ENCODE measurements around the gene PIGU.
"Not testable (repeated sequence)": the region's sequence is repeated elsewhere in the genome, so short reads cannot be mapped to it uniquely, and the experiment has no call there.

The PIGU gene

DNA sequence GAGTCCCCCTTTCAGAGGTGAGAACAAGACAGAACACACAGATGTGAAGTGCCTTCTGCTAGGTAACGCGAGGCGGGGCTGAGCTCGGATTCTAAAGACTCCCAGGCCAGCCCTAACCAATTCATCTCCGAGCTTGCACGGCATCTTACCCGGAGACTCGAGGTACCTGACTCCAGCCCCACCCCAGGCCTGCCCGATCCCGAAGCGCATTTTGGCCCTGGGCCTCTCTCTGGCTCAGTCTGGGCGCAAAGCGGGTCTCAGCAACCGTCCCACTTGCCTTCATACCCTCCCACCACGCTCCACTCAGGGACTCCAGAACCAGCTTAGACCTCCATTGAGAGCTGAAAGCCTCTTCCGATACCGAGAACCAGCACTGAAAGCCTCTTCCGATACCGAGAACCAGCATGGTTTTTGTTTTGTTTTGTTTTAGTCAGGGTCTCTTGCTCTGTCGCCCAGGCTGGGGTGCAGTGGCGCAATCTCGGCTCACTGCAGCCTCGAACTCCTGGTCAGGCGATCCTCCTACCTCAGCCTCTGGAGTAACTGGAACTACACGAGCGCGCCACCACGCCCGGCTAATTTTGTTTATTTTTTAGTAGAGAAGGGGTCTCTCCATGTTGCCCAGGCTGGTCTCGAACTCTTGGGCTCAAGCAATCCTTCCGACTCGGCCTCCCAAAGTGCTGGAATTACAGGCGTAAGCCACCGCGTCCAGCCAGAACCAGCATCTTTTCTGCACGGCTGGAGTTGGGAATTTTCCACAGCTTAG lies 161.2 kb downstream of the PIGU start:
- Histone ChIP-seq H3K4me3 (peak overlapping the region; percentile 65 to 91 (median 84)), H3K36me3 (peaks cover 17 to 53% (median 33%) of the 10 kb centered on the region in 11 experiments; a peak in 21 of 22 replicates), H3K9ac (peak overlapping the region; percentile 86 to 95 (median 90)), H3K27me3 (no peaks in the 10 kb centered on the region), H3K4me1 (peaks cover 24 to 50% (median 34%) of the 10 kb centered on the region in 10 experiments), H3K9me3 (replicated peaks in 1 of 11) (no peaks in the 10 kb centered on the region), H3K27ac (peak overlapping the region; percentile 80 to 90 (median 87)), H4K20me1 (peaks cover 10 to 42% (median 32%) of the 10 kb centered on the region in 11 experiments; a peak in 18 of 22 replicates), H3K4me2 (peak overlapping the region; percentile 76 to 96 (median 90))
- TF ChIP-seq Cebpa-rat (IDR thresholded peaks at IDR 0.05): peak in 3 of 11 experiments; percentile 17 to 49 (median 19); a peak in 3 of 22 replicates

DNA sequence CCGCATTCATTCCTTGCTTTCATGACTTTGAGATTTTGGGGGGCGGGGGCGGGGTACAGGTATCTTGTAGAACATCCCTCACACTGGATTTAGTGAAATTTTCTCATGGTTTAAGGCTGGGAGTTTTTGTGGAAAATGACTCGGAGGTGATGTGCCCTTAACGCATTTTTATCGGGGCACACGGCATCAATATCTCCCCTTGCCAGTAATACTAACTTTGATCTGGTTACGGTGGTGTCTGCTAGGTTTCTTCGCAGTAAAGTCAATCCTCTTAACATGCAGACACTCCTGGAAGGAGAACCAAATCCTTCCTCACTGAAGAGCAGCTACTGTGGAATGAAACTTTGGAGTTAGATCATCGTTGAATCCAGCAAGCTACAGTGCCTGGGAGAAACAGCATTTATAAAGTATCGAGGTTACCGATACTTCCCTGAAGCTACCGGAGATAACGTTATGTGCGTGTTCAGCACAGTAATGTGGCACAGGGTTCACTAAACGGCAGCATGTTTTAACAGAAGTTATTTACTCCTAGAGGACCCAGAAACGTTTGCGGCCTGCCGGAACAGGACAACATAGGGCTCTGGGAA lies 161.9 kb downstream of the PIGU start:
- peak overlapping the region in 10 of 11 experiments; percentile 80 to 90 (median 88); a peak in 18 of 22 replicates for H3K27ac ChIP-seq

DNA sequence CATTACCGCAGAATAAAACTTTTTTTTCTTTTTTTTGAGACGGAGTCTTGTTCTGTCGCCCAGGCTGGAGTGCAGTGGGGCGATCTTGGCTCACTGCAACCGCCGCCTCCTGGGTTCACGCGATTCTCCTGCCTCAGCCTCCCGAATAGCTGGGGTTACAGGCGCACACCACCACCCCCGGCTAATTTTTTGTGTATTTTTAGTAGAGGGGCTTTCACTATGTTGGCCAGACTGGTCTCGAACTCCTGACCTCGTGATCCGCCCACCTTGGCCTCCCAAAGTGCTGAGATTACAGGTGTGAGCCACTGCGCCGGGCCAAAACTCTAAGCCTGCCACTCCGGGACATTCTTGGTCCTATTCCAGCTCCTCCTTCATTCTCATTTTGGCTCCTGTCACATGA lies 162.9 kb downstream of the PIGU start:
- not testable (repeated sequence) for H3K27me3 ChIP-seq; H3K4me3 ChIP-seq; H3K9me3 ChIP-seq (replicated peaks in 1 of 11); H3K27ac ChIP-seq
- H3K36me3 ChIP-seq: peaks cover 20 to 53% (median 37%) of the 10 kb centered on the region in 11 experiments
- H3K4me1 ChIP-seq: peaks cover 24 to 45% (median 32%) of the 10 kb centered on the region in 10 experiments
- H3K9ac ChIP-seq: peak overlapping the region in 1 of 11 experiments; percentile 92; a peak in 1 of 22 replicates
- H3K4me2 ChIP-seq: peak overlapping the region in 2 of 11 experiments; percentile 76 to 84; a peak in 3 of 22 replicates
- peaks cover 5 to 30% (median 15%) of the 10 kb centered on the region in 11 experiments; a peak in 13 of 22 replicates for H4K20me1 ChIP-seq

More for the DNA sequence above, 161.9 kb downstream of the PIGU start:
- peaks cover 9 to 35% (median 25%) of the 10 kb centered on the region in 11 experiments; a peak in 16 of 22 replicates for H4K20me1 ChIP-seq
- H3K9ac ChIP-seq: peak overlapping the region; percentile 86 to 95 (median 90)
- peaks cover 24 to 49% (median 34%) of the 10 kb centered on the region in 10 experiments for H3K4me1 ChIP-seq
- TF ChIP-seq Cebpa-rat (IDR thresholded peaks at IDR 0.05): no peak
- H3K4me2 ChIP-seq: peak overlapping the region; percentile 76 to 96 (median 90)
- H3K36me3 ChIP-seq: peaks cover 15 to 53% (median 35%) of the 10 kb centered on the region in 11 experiments; a peak in 21 of 22 replicates
- no peaks in the 10 kb centered on the region for H3K9me3 ChIP-seq (replicated peaks in 1 of 11)
- H3K27me3 ChIP-seq: no peaks in the 10 kb centered on the region
- H3K4me3 ChIP-seq: peak overlapping the region; percentile 65 to 91 (median 84)

DNA sequence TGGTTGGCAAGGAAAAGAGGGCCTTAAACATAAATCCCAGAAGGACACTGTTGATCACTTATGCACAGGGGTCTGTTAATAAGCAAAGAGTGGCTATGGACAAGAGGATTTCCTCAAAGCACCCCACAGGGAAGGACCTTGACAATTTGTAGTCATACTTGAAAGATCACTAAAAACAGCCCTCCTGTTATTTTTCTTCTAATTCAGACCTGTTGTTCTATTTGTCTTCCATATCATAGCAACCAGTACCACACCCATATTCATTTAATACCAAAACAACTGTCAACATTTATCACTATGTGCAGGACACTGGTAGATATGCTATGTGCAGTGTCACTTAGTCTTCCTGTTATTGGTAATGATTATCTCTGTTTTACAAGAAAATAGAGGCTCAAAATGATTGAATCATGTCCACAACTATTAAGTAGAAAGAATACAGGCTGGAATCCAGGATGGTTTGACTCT lies 163.9 kb downstream of the PIGU start:
- no peak overlapping the region for H3K4me2 ChIP-seq
- no peak for TF ChIP-seq Cebpa-rat (IDR thresholded peaks at IDR 0.05)
- H3K36me3 ChIP-seq: peaks cover 25 to 56% (median 42%) of the 10 kb centered on the region in 11 experiments
- no peaks in the 10 kb centered on the region for H3K27me3 ChIP-seq
- no peaks in the 10 kb centered on the region for H3K9me3 ChIP-seq (replicated peaks in 1 of 11)
- H3K4me3 ChIP-seq: no peak overlapping the region
- no peak overlapping the region for H3K9ac ChIP-seq
- H4K20me1 ChIP-seq: peaks cover 0 to 22% (median 6%) of the 10 kb centered on the region in 11 experiments; a peak in 11 of 22 replicates
- H3K4me1 ChIP-seq: peaks cover 17 to 36% (median 23%) of the 10 kb centered on the region in 10 experiments
- peak overlapping the region in 1 of 11 experiments; percentile 7; a peak in 1 of 22 replicates for H3K27ac ChIP-seq

DNA sequence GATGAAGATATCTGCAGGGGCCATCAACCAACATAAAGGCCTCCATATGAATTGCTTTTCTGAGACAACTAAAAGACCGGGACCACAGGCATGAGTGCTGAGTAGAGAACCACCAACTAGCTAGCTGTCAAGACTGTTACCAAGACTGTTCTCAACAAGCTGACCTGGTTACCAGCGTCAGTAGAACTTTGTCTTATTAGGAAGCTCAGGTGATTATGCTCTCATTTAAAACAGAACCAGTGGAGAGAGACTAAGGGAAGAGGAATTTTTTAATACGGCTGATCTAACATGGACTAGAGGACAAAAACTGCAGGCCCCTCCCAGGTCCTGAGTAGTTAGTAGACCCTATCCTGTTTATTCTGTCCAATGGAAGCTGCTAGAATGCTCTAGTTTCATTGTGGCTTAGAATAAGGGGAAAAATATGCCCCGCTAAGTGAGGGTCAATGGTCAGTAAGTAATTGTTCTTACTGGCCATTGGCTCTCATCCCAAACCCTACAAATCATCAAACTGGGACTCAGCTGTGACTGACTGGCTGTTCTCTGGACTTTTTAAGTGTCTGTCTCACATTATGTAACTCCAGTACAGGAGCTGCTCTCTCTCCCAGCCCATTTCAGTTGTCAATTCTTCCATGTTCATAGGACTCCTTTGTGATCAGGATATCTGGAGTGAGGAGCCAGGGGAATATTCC lies 164.5 kb downstream of the PIGU start:
- no peaks in the 10 kb centered on the region for H3K27me3 ChIP-seq
- H4K20me1 ChIP-seq: peaks cover 0 to 22% (median 0%) of the 10 kb centered on the region in 11 experiments; a peak in 7 of 22 replicates
- no peak overlapping the region for H3K4me2 ChIP-seq
- H3K4me3 ChIP-seq: no peak overlapping the region
- TF ChIP-seq Cebpa-rat (IDR thresholded peaks at IDR 0.05): no peak
- H3K4me1 ChIP-seq: peaks cover 12 to 30% (median 17%) of the 10 kb centered on the region in 10 experiments
- H3K36me3 ChIP-seq: peaks cover 31 to 62% (median 48%) of the 10 kb centered on the region in 11 experiments
- H3K9ac ChIP-seq: no peak overlapping the region
- no peaks in the 10 kb centered on the region for H3K9me3 ChIP-seq (replicated peaks in 1 of 11)
- peak overlapping the region in 1 of 11 experiments; percentile 7; a peak in 1 of 22 replicates for H3K27ac ChIP-seq

DNA sequence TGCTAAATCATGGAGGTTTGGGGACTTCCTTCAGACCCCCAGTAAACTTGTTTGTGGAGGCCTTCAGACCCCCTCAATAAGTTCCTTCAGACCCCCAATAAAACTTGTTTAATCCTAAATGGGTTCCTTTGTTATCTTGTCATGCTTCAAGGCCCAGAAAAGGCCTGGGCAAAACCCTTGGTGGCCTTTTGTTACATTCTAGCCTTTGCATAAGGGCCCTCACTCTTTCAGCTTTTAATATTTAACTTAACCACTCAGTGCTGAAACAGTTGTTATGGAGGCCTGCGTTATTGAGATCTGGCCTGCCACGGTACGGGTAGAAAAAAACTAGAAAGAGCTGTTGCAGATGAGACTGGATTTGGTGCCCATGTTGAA lies 165.0 kb downstream of the PIGU start:
- Histone ChIP-seq H3K9ac (no peak overlapping the region), H3K4me3 (no peak overlapping the region), H3K9me3 (replicated peaks in 1 of 11) (no peaks in the 10 kb centered on the region), H3K4me2 (no peak overlapping the region), H3K27me3 (no peaks in the 10 kb centered on the region), H3K36me3 (peaks cover 36 to 68% (median 53%) of the 10 kb centered on the region in 11 experiments), H4K20me1 (peaks cover 0 to 22% (median 0%) of the 10 kb centered on the region in 11 experiments; a peak in 5 of 22 replicates), H3K27ac (no peak overlapping the region), H3K4me1 (peaks cover 10 to 28% (median 15%) of the 10 kb centered on the region in 10 experiments)
- no peak for TF ChIP-seq Cebpa-rat (IDR thresholded peaks at IDR 0.05)

DNA sequence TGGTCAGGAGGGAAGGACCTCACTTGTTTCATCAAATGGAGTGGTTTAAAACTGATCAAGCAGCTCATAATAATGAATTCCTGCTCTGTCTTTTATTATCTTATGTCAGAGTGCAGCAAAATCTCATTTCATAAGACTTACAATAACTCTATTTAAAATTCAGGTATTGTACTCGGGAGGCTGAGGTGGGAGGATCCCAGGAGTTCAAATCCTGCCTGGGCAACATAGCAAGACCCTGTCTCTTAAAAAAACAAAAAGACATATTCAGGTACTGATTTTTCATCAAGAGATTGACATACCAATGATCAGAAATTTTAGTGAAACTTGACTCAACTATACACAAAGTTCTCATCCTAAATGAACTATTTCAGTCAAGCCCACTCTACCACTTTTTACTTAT lies 166.3 kb downstream of the PIGU start:
- TF ChIP-seq Cebpa-rat (IDR thresholded peaks at IDR 0.05): no peak
- Histone ChIP-seq H3K4me2 (no peak overlapping the region), H3K9me3 (replicated peaks in 1 of 11) (no peaks in the 10 kb centered on the region), H3K36me3 (peaks cover 49 to 81% (median 66%) of the 10 kb centered on the region in 11 experiments), H3K4me3 (no peak overlapping the region), H3K9ac (no peak overlapping the region), H3K4me1 (peaks cover 9 to 25% (median 13%) of the 10 kb centered on the region in 10 experiments), H3K27ac (no peak overlapping the region), H3K27me3 (no peaks in the 10 kb centered on the region), H4K20me1 (peaks cover 0 to 33% (median 3%) of the 10 kb centered on the region in 11 experiments; a peak in 8 of 22 replicates)
